NT2/D1 (cell line): Measurements from ENCODE around the gene PKNOX2.

Experiments
- SUZ12 ChIP-seq: IDR thresholded peaks from 2 replicates; pipeline ENCODE4 v1.6.1; 2011; ENCODE audit not compliant: insufficient read length, insufficient read depth; ENCODE audit errors: extremely low read depth
- YY1 ChIP-seq: IDR thresholded peaks from 2 replicates; pipeline ENCODE4 v1.6.1; 2011; ENCODE audit not compliant: insufficient read length, insufficient read depth

GRCh38 chr11:125414121-125414520, 249.6 kb downstream of the PKNOX2 start:
- TF ChIP-seq YY1: no peak
- TF ChIP-seq SUZ12: no peak
